Parathyroid adenoma (tissue), 2 donors: ENCODE data around the gene GSC2.

Experiments used
- H2AFZ ChIP-seq: fragments of 300-600 bp; sonication (generic); one replicate; pipeline ENCODE4 v1.7.0; 2017; ENCODE audit warnings: antibody characterized with exemption, mild to moderate bottlenecking
- H3K27ac ChIP-seq: fragments of 300-600 bp; sonication (generic); one replicate; pipeline ENCODE4 v1.7.0; 2017
- H3K27me3 ChIP-seq: fragments of 300-600 bp; sonication (generic); one replicate; pipeline ENCODE4 v1.7.0; 2017; ENCODE audit warnings: low read length; ENCODE audit not compliant: control insufficient read depth, insufficient read depth
- H3K36me3 ChIP-seq: fragments of 300-600 bp; sonication (generic); one replicate; pipeline ENCODE4 v1.7.0; 2017; ENCODE audit warnings: low read length; ENCODE audit not compliant: control insufficient read depth, insufficient read depth
- H3K4me1 ChIP-seq: fragments of 300-600 bp; sonication (generic); one replicate; pipeline ENCODE4 v1.7.0; 2017; ENCODE audit warnings: control low read depth
- H3K4me2 ChIP-seq: fragments of 300-600 bp; sonication (generic); one replicate; pipeline ENCODE4 v1.7.0; 2017; ENCODE audit warnings: low read length
- H3K4me3 ChIP-seq: fragments of 300-600 bp; sonication (generic); one replicate; pipeline ENCODE4 v1.7.0; 2017; ENCODE audit warnings: low read depth, low read length
- H3K79me2 ChIP-seq: fragments of 300-600 bp; sonication (generic); one replicate; pipeline ENCODE4 v1.7.0; 2017; ENCODE audit warnings: control low read depth
- H3K9ac ChIP-seq: fragments of 300-600 bp; sonication (generic); one replicate; pipeline ENCODE4 v1.7.0; 2017; ENCODE audit warnings: mild to moderate bottlenecking
- H3K9me3 ChIP-seq: fragments of 300-600 bp; sonication (generic); one replicate; pipeline ENCODE4 v1.7.0; 2017; ENCODE audit warnings: low read length; ENCODE audit not compliant: control insufficient read depth
- CTCF ChIP-seq: fragments of 300-600 bp; sonication (generic); IDR thresholded peaks from one replicate; pipeline ENCODE4 v1.7.0; 2017; ENCODE audit warnings: antibody characterized with exemption, mild to moderate bottlenecking
- donor health status: primary hyperparathyroidism.

The GSC2 gene

DNA sequence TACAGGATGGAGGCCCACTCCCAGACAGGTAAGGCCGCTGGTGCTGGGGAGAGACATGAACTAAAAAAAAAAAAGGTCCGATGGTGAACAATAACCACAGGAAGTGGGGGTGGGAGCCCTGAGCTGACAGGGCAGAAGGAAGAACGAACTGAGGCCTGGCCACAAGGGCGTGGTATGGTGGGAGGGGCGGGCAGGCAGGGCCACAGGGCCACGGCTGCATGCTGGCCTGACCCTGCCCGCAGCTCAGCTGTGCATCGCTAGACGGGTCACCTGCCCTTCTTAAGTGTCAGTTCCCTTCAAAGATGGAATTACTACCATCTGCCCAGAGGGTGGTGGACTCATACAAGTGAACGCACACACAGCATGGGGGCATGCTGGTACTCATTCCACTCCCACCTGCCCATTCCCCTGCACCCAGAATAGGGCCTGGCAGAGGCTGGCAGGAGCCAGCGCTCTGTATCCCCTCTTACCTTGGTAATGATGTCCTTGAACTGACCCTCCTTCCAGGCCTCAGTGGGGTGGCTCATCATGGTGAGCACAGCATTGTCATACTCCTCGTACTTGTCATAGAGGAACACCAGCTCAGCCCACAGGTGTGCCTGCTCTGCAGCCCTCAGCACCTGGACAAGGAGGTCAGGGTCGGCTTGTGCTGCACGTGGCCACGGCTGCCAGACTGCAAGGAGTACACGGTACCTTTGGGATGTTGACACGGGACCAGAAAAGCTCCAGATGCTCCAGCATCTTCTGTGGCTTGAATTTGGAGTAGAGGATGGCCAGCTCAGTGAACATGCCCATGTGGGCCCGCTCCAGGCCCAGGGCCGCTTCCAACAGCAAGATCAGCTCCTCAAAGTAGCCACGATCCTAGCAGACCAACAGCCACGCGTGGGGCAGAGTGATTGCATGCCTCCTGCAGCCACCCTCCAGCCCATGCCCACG lies 46.0 kb upstream of the GSC2 start:
- H3K36me3 ChIP-seq = no peaks in the 10 kb centered on the region
- H3K4me3 ChIP-seq = no peak overlapping the region
- H3K9ac ChIP-seq = no peak overlapping the region
- no peaks in the 10 kb centered on the region for H3K79me2 ChIP-seq
- H3K4me2 ChIP-seq = no peak overlapping the region
- no peak for TF ChIP-seq CTCF
- no peaks in the 10 kb centered on the region for H3K27me3 ChIP-seq
- no peaks in the 10 kb centered on the region for H3K4me1 ChIP-seq
- no peaks in the 10 kb centered on the region for H3K9me3 ChIP-seq
- H3K27ac ChIP-seq = no peak overlapping the region
- no peak overlapping the region for H2AFZ ChIP-seq

DNA sequence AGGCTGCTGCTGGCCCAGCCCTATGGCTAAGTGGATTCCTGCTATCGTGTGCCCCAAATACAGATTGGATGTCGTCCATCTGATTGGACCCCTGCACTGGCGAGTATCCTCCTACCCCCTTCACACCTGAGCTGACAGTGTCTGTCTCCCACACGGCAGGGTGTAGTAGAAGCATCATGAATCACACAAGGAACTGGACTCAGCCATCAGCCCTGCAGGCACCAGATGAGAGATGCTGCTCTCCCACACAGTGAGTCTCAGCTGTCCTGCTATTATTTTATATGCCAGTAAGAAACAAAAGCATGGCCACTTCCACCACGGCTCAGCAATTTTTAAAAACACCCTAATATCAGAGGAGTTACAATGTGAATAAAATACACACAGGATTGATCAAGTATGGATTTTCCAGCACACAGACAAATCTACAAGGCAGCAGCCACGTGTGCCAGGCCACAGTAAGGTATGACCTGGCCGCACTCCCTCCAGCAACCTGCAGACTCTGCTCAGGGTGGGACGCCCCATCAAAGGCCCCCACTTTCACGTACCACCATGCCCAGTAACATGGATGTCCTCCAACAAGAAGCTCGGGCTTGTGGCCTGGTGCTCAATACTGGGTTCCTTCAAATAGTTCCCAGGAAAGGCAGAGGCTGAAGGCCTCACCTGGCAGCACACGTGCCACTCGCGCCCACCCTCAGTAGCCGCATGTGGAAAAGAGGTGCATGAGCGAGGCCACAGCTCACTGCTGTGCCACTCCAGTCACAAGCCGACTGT lies 44.9 kb upstream of the GSC2 start:
- H3K4me3 ChIP-seq = no peak overlapping the region
- H3K4me2 ChIP-seq = no peak overlapping the region
- H3K9me3 ChIP-seq = no peaks in the 10 kb centered on the region
- no peaks in the 10 kb centered on the region for H3K36me3 ChIP-seq
- no peak overlapping the region for H2AFZ ChIP-seq
- H3K27ac ChIP-seq = no peak overlapping the region
- no peaks in the 10 kb centered on the region for H3K79me2 ChIP-seq
- H3K9ac ChIP-seq = no peak overlapping the region
- TF ChIP-seq CTCF = no peak
- H3K27me3 ChIP-seq = no peaks in the 10 kb centered on the region
- no peaks in the 10 kb centered on the region for H3K4me1 ChIP-seq

DNA sequence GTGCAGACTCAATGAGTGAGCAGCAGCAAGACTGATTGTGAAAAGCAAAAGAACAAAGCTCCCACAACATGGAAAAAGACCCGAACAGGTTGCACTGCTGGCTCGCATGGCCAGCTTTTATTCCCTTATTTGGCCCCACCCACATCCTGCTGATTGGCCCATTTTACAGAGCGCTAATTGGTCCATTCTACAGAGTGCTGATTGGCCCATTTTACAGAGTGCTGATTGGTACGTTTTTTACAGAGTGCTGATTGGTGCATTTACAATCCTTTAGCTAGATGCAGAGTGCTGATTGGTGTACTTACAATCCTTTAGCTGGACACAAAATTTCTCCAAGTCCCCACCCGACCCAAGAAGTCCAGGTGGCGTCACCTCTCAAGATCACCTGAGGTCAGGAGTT lies 43.8 kb upstream of the GSC2 start:
- Histone ChIP-seq H3K27me3 (no peaks in the 10 kb centered on the region), H3K4me1 (no peaks in the 10 kb centered on the region), H3K27ac (no peak overlapping the region), H2AFZ (no peak overlapping the region), H3K79me2 (no peaks in the 10 kb centered on the region), H3K9ac (no peak overlapping the region), H3K4me2 (no peak overlapping the region), H3K9me3 (no peaks in the 10 kb centered on the region), H3K4me3 (no peak overlapping the region), H3K36me3 (no peaks in the 10 kb centered on the region)
- no peak for TF ChIP-seq CTCF

DNA sequence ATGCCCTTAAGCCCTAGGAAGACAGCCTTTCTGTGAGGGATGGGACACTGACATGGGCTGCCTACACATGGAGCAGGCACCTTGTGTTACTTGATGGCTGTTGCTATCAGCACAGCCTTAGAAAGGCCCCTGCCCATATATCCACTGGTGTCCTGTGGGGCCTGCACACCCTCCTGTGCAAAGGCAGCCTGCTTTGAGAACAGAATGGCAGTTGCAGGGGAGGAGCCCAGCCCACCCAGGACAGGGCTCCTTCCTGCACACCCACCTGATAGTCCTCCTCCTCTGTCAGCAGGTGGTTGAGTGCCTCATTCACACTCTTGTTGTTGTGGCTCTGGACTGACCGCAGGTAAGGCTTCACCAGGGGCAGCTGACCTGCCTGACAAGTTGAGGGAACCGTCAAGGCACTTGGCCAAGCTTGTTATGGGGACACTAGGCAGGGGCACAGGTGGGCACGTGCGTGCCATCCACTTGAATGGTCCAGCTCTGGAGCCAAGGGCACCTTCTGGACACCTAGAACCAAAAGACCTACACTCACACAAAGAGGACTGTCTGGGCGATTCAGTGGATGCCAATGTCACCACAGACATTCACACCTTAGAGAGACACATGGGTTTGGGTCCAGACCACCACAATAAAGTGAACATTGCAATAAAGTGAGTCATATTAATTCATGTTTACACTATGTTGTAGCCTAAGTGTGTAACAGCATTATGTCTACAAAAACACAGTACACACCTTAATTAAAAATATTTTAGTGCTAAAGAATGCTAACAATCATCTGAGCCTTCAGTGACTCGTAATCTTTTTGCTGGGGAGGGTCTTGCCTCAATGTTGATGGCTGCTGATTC lies 37.8 kb upstream of the GSC2 start:
- no peaks in the 10 kb centered on the region for H3K4me1 ChIP-seq
- no peaks in the 10 kb centered on the region for H3K79me2 ChIP-seq
- H3K4me3 ChIP-seq = no peak overlapping the region
- H3K27ac ChIP-seq = no peak overlapping the region
- H3K27me3 ChIP-seq = no peaks in the 10 kb centered on the region
- no peak for TF ChIP-seq CTCF
- H3K9me3 ChIP-seq = no peaks in the 10 kb centered on the region
- H2AFZ ChIP-seq = no peak overlapping the region
- no peaks in the 10 kb centered on the region for H3K36me3 ChIP-seq
- H3K4me2 ChIP-seq = no peak overlapping the region
- no peak overlapping the region for H3K9ac ChIP-seq
